SK-N-SH treated with all-trans-retinoic acid at 6 μM for 48 hours (cell line): ENCODE results near the gene HECTD4.

ENCODE experiments used
- GLIS3 ChIP-seq: fragments of 250-450 bp; sonication (Bioruptor Pico); IDR thresholded peaks from 2 replicates; pipeline ENCODE4 v1.5.0; 2020; ENCODE audit warnings: mild to moderate bottlenecking, moderate library complexity
- RARB ChIP-seq: fragments of 250-450 bp; sonication (Bioruptor Pico); IDR thresholded peaks from 2 replicates; pipeline ENCODE4 v1.8.0; 2021; ENCODE audit warnings: mild to moderate bottlenecking, moderate library complexity
- ZNF8 ChIP-seq: fragments of 450-650 bp; formaldehyde crosslinking; IDR thresholded peaks from 2 replicates; pipeline ENCODE4 v1.5.0; 2020; ENCODE audit warnings: mild to moderate bottlenecking, moderate library complexity

GRCh38 chr12:112261559-112261958, 120.7 kb downstream of the HECTD4 start:
- no peak for TF ChIP-seq GLIS3 (CRISPR knock-in tag)
- no peak for TF ChIP-seq ZNF8
- TF ChIP-seq RARB (CRISPR knock-in tag), result no peak
